SJCRH30 (cell line): ENCODE results near the gene MKNK1. TPM values are rescaled to one million over a fixed set of nuclear protein-coding genes. Genes with fewer than 3 reads are reported as not detected.
A peak's percentile ranks its signal among the peaks of the same experiment; 100 is the strongest.
"Not testable (repeated sequence)": the region's sequence is repeated elsewhere in the genome, so short reads cannot be mapped to it uniquely, and the experiment has no call there.

Experiments used
- DNase-seq, 2 experiments: peaks; one replicate each; pipeline ENCODE4 v3.0.0-alpha.2; 2015 to 2020
- H3K27ac ChIP-seq: fragments of 250-450 bp; sonication (Bioruptor Pico); 2 replicates; pipeline ENCODE4 v1.5.1; 2020; ENCODE audit warnings: mild to moderate bottlenecking, moderate library complexity
- H3K27me3 ChIP-seq: fragments of 250-450 bp; sonication (Bioruptor Pico); 2 replicates; pipeline ENCODE4 v1.5.1; 2020; ENCODE audit warnings: mild to moderate bottlenecking, moderate library complexity
- H3K36me3 ChIP-seq: fragments of 250-450 bp; sonication (Bioruptor Pico); 2 replicates; pipeline ENCODE4 v1.5.1; 2020; ENCODE audit warnings: mild to moderate bottlenecking, moderate library complexity
- H3K4me1 ChIP-seq: fragments of 250-450 bp; sonication (Bioruptor Pico); 2 replicates; pipeline ENCODE4 v1.5.1; 2020; ENCODE audit warnings: mild to moderate bottlenecking, moderate library complexity
- H3K4me3 ChIP-seq: fragments of 250-450 bp; sonication (Bioruptor Pico); 2 replicates; pipeline ENCODE4 v1.5.1; 2020; ENCODE audit warnings: mild to moderate bottlenecking, moderate library complexity
- H3K9me3 ChIP-seq: fragments of 250-450 bp; sonication (Bioruptor Pico); replicated peaks from 2 replicates; pipeline ENCODE4 v1.5.1; 2020; ENCODE audit warnings: mild to moderate bottlenecking, moderate library complexity
- total RNA-seq: library from RNA; depleted of rRNA; stranded (reverse); fragments of >200 nt; shearing (Covaris generic); gene quantifications from 2 replicates; pipeline ENCODE4 v1.2.3, GENCODE V29; 2014; rRNA removed

The MKNK1 gene
- 25.1 and 26.7 TPM in 2 replicates for total RNA-seq

DNA sequence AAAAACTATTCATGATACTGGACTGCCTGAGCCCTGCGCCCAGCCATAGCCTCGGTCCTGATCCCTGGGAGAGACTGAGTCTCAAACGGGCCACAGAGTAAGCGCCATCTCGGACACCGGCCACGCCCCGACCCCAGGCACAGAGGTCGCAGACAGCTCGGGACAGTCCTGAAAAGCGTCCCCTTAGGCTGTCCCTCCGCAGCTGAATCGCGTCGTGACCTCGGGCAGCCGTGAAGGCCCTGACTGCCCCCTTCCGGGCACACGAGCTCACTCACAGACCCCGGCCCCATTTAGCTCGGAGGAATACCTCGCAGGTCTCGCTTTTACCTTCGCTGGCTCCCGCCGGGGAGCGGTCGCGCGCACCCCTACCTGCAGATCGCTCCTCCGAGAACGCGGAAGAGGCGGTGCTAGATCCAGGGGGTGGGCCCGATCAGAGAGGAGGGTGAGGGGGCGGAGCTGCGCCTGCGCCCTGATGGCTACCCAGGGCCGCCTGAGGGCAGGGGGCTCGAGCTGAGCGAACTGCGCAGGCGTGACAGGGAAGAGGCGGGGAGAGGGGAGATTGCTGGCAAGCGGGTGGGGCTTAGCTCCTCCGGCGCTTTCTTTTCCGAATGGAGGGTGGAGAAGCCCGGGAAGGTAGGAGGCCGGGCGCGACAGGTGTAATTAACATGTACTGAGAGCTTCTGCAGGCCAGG, at the start of gene MKNK1:
TSS of gene MKNK1 (minus strand) at position 411 of the 692 bp plus-strand sequence. CDS start 20,941 bp downstream, outside the sequence.
- peak within 1 kb of the TSS; percentile 77 for H3K4me3 ChIP-seq
- no peaks in the 10 kb centered on the region for H3K9me3 ChIP-seq
- peak; percentile 97 to 98 for DNase-seq
- no peaks in the 10 kb centered on the region; the same call in 1 of the 2 replicates for H3K4me1 ChIP-seq
- no peak within 1 kb of the TSS for H3K27ac ChIP-seq
- no peaks in the 10 kb centered on the region for H3K36me3 ChIP-seq
- no peaks in the 10 kb centered on the region for H3K27me3 ChIP-seq

- H3K27me3 ChIP-seq, result no peaks in the 10 kb centered on the region
- H3K36me3 ChIP-seq, result peaks cover 49% of the 10 kb centered on the region
- no peak overlapping the region for H3K27ac ChIP-seq
- H3K4me1 ChIP-seq, result no peaks in the 10 kb centered on the region
- H3K4me3 ChIP-seq, result no peak overlapping the region
- no peak for DNase-seq
- H3K9me3 ChIP-seq, result 0 out of 2 replicates have a peak, but pooled peaks cover 8% of the 10 kb centered on the region
Observed at GRCh38 chr1:46653405-46653958, 49.4 kb upstream of the MKNK1 start.

GRCh38 chr1:46652321-46653100, 48.4 kb upstream of the MKNK1 start:
- H3K36me3 ChIP-seq, result peaks cover 50% of the 10 kb centered on the region
- no peak overlapping the region for H3K27ac ChIP-seq
- no peaks in the 10 kb centered on the region for H3K4me1 ChIP-seq
- 0 out of 2 replicates have a peak, but pooled peaks cover 8% of the 10 kb centered on the region for H3K9me3 ChIP-seq
- H3K4me3 ChIP-seq, result no peak overlapping the region
- H3K27me3 ChIP-seq, result no peaks in the 10 kb centered on the region
- DNase-seq, result no peak

GRCh38 chr1:46651152-46651551, 47.1 kb upstream of the MKNK1 start:
- not testable (repeated sequence) for H3K9me3 ChIP-seq, H3K27me3 ChIP-seq, H3K27ac ChIP-seq, H3K4me1 ChIP-seq, DNase-seq, H3K4me3 ChIP-seq
- H3K36me3 ChIP-seq, result peaks cover 42% of the 10 kb centered on the region

DNA sequence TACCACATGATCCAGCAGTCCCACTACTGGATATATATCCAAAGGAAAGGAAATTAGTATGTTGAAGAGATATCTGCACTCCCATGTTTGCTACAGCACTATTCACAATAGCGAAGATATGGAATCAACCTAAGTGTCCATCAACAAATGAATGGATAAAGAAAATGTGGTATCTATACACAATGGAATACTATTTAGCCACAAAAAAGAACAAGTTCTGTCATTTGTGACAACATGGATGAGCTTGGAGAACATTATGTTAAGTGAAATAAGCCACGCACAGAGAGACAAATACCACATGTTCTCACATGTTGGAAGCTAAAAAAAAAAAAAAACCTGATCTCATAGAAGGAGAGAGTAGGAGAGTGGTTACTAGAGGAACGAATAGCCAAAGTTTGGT, 46.4 kb upstream of the MKNK1 start:
- peaks cover 37% of the 10 kb centered on the region for H3K36me3 ChIP-seq
- no peak overlapping the region for H3K27ac ChIP-seq

GRCh38 chr1:46649764-46650163, 45.7 kb upstream of the MKNK1 start:
- 0 out of 2 replicates have a peak, but pooled peaks cover 5% of the 10 kb centered on the region for H3K9me3 ChIP-seq
- H3K36me3 ChIP-seq, result peaks cover 30% of the 10 kb centered on the region
- no peak for DNase-seq
- H3K4me3 ChIP-seq, result no peak overlapping the region
- H3K27me3 ChIP-seq, result no peaks in the 10 kb centered on the region
- H3K27ac ChIP-seq, result no peak overlapping the region
- H3K4me1 ChIP-seq, result no peaks in the 10 kb centered on the region

More for the DNA sequence above, 46.4 kb upstream of the MKNK1 start:
- no peak for DNase-seq
- Histone ChIP-seq H3K9me3 (0 out of 2 replicates have a peak, but pooled peaks cover 8% of the 10 kb centered on the region), H3K4me1 (no peaks in the 10 kb centered on the region), H3K4me3 (no peak overlapping the region), H3K27me3 (no peaks in the 10 kb centered on the region)

GRCh38 chr1:46647611-46648010, 43.5 kb upstream of the MKNK1 start:
- 0 out of 2 replicates have a peak, but pooled peaks cover 5% of the 10 kb centered on the region for H3K9me3 ChIP-seq
- H3K4me1 ChIP-seq, result peaks cover 7% of the 10 kb centered on the region; the same call in 1 of the 2 replicates
- no peaks in the 10 kb centered on the region for H3K27me3 ChIP-seq
- no peak for DNase-seq
- no peak overlapping the region for H3K27ac ChIP-seq
- H3K4me3 ChIP-seq, result no peak overlapping the region
- peaks cover 28% of the 10 kb centered on the region for H3K36me3 ChIP-seq

DNA sequence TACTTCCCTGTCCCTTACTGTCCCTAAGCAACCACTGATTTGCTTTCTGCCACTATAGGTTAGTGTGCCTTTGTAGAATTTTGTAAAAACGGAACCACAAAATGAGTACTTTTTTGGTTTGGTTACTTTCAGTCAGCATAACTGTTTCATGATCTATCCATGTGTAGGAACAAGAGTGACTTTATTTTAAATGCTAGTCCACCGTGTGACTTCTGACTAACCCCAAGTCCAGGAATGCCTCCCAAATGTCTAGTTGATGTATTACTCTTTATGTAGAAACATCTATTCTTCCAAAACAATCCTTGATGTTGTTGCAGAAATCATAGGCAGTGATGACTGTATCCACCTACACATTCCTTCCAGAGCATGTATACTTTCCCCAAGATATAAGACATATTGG, 42.8 kb upstream of the MKNK1 start:
- Histone ChIP-seq H3K9me3 (0 out of 2 replicates have a peak, but pooled peaks cover 5% of the 10 kb centered on the region), H3K27me3 (no peaks in the 10 kb centered on the region), H3K4me1 (peaks cover 8% of the 10 kb centered on the region; the same call in 1 of the 2 replicates), H3K4me3 (no peak overlapping the region), H3K27ac (no peak overlapping the region), H3K36me3 (peaks cover 28% of the 10 kb centered on the region)
- DNase-seq, result no peak

GRCh38 chr1:46646331-46646730, 42.3 kb upstream of the MKNK1 start:
- peaks cover 28% of the 10 kb centered on the region for H3K36me3 ChIP-seq
- no peak for DNase-seq
- peaks cover 8% of the 10 kb centered on the region; the same call in 1 of the 2 replicates for H3K4me1 ChIP-seq
- H3K27ac ChIP-seq, result no peak overlapping the region
- no peaks in the 10 kb centered on the region for H3K27me3 ChIP-seq
- H3K9me3 ChIP-seq, result 0 out of 2 replicates have a peak, but pooled peaks cover 5% of the 10 kb centered on the region
- no peak overlapping the region for H3K4me3 ChIP-seq

GRCh38 chr1:46645815-46646214, 41.7 kb upstream of the MKNK1 start:
- H3K4me3 ChIP-seq, result no peak overlapping the region
- no peak for DNase-seq
- H3K9me3 ChIP-seq, result 0 out of 2 replicates have a peak, but pooled peaks cover 5% of the 10 kb centered on the region
- peaks cover 8% of the 10 kb centered on the region; the same call in 1 of the 2 replicates for H3K4me1 ChIP-seq
- no peaks in the 10 kb centered on the region for H3K27me3 ChIP-seq
- no peak overlapping the region for H3K27ac ChIP-seq
- peaks cover 28% of the 10 kb centered on the region for H3K36me3 ChIP-seq

- H3K4me3 ChIP-seq, result no peak overlapping the region
- H3K9me3 ChIP-seq, result no peaks in the 10 kb centered on the region
- peak; percentile 38 to 59 for DNase-seq
- H3K36me3 ChIP-seq, result peaks cover 10% of the 10 kb centered on the region; the same call in 1 of the 2 replicates
- no peaks in the 10 kb centered on the region for H3K27me3 ChIP-seq
- no peak overlapping the region for H3K27ac ChIP-seq
- peaks cover 8% of the 10 kb centered on the region; the same call in 1 of the 2 replicates for H3K4me1 ChIP-seq
Observed at GRCh38 chr1:46643368-46643775, 39.3 kb upstream of the MKNK1 start.

GRCh38 chr1:46642115-46642680, 38.1 kb upstream of the MKNK1 start:
- peaks cover 8% of the 10 kb centered on the region; the same call in 1 of the 2 replicates for H3K4me1 ChIP-seq
- H3K9me3 ChIP-seq, result no peaks in the 10 kb centered on the region
- DNase-seq, result no peak
- H3K27ac ChIP-seq, result no peak overlapping the region
- H3K4me3 ChIP-seq, result no peak overlapping the region
- H3K27me3 ChIP-seq, result no peaks in the 10 kb centered on the region
- H3K36me3 ChIP-seq, result 0 out of 2 replicates have a peak, but pooled peaks cover 2% of the 10 kb centered on the region

DNA sequence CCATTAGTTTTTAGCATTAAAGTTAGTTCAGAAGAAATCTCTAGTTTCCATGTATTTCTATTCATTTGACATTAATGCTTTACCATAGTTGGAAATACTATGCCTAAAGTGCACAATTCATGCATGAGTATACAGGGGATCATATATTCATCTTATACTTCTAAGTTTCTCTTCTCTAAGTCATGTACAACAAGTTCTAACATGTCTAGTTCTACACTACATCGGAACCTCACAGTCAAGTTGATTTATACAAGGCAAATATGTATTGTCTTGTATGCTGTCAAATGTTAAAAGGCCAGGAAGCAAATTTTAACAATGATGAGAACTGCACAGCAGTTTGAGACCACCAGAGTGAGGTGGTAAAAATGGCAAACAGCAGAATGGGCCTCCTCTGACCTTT, 35.5 kb upstream of the MKNK1 start:
- no peak overlapping the region for H3K4me3 ChIP-seq
- peaks cover 8% of the 10 kb centered on the region; the same call in 1 of the 2 replicates for H3K4me1 ChIP-seq
- no peaks in the 10 kb centered on the region for H3K9me3 ChIP-seq
- peaks cover 2% of the 10 kb centered on the region; the same call in 1 of the 2 replicates for H3K36me3 ChIP-seq
- no peaks in the 10 kb centered on the region for H3K27me3 ChIP-seq
- H3K27ac ChIP-seq, result no peak overlapping the region
- DNase-seq, result no peak

DNA sequence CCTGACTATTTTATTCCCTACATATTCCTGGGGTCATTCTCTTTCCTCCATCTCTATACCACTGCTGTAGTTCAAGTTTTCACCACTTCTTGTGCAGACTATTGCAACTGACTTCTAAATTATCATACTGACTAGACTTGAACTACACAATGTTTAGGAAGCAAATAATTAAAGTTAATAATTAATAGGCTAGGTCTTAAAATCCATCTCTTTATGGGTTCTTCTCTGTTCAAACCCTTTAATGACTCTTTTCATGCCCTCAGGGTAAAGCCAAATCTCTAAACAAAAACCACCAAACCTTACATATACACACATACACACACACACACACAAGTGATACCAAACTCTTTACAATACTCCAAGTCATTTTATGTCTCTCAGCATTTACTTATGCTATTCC, 34.9 kb upstream of the MKNK1 start:
- no peak overlapping the region for H3K27ac ChIP-seq
- peaks cover 2% of the 10 kb centered on the region; the same call in 1 of the 2 replicates for H3K36me3 ChIP-seq
- H3K4me1 ChIP-seq, result peaks cover 8% of the 10 kb centered on the region; the same call in 1 of the 2 replicates
- H3K4me3 ChIP-seq, result no peak overlapping the region
- no peaks in the 10 kb centered on the region for H3K9me3 ChIP-seq
- no peak for DNase-seq
- no peaks in the 10 kb centered on the region for H3K27me3 ChIP-seq
